NT2/D1 (cell line): ENCODE data around the gene MOB3B.

ENCODE experiments used
- SUZ12 ChIP-seq: IDR thresholded peaks from 2 replicates; pipeline ENCODE4 v1.6.1; 2011; ENCODE audit not compliant: insufficient read length, insufficient read depth; ENCODE audit errors: extremely low read depth
- YY1 ChIP-seq: IDR thresholded peaks from 2 replicates; pipeline ENCODE4 v1.6.1; 2011; ENCODE audit not compliant: insufficient read length, insufficient read depth
- ZNF274 ChIP-seq: IDR thresholded peaks from 2 replicates; pipeline ENCODE4 v1.6.1; 2011; ENCODE audit warnings: mild to moderate bottlenecking, low read depth, low read length

DNA sequence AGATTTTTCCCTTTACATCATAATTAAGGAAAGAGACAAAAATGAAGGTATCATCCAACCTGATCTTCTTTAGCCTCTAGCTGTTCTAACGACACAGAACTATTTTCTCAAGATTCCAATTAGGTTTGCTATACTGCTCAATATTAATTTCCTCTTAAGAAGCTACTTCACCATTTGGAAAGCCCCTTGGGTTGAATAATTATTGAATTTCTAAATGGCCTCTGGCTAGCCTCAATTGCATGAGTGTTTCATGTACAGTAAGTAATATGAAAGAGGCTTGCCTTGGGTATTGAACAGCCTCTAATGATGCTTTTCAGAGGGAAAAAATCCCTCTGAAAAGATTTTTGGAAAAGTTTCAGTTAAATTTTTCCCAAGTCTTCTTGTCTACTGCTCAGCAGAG is 3.7 kb upstream of the MOB3B start:
- TF ChIP-seq ZNF274 (no peak), SUZ12 (no peak), YY1 (no peak)
